Body of pancreas (tissue), 4 donors: Measurements from ENCODE around the gene SYNJ2. TPM values are rescaled to one million over a fixed set of nuclear protein-coding genes. Genes with fewer than 3 reads are reported as not detected.
"Not testable (repeated sequence)": the region's sequence is repeated elsewhere in the genome, so short reads cannot be mapped to it uniquely, and the experiment has no call there.

Experiments
- ATAC-seq: fragments of 150-250 bp; one replicate; pipeline ENCODE4 v1.9.1; 2016
- DNase-seq, 4 donors: peaks; one replicate each; pipeline ENCODE4 v3.0.0-alpha.2; 2019
- H3K27ac ChIP-seq, 4 donors: fragments of 200-600 bp; sonication (generic); 1 replicate in 3 of 4; 2 replicates in 1 of 4; pipeline versions ENCODE4 v1.5.1 to v1.6.1; 2016 to 2019; ENCODE audit warnings: mild to moderate bottlenecking in 1 of 4, mixed read lengths in 1 of 4, moderate library complexity in 1 of 4
- H3K27me3 ChIP-seq, 2 donors: fragments of 200-600 bp; sonication (generic); one replicate each; pipeline ENCODE4 v1.6.0; 2016; ENCODE audit warnings: mild to moderate bottlenecking in 1 of 2
- H3K36me3 ChIP-seq, 2 donors: fragments of 200-600 bp; sonication (generic); replicated peaks in 1 of 2; 2 replicates each; pipeline ENCODE4 v1.5.1; 2016; ENCODE audit warnings: low read depth in 2 of 2; ENCODE audit not compliant: insufficient read depth in 1 of 2
- H3K4me1 ChIP-seq: fragments of 200-600 bp; sonication (generic); one replicate; pipeline ENCODE4 v1.6.0; 2016
- H3K4me3 ChIP-seq, 2 donors: fragments of 200-600 bp; sonication (generic); 1 replicate in 1 of 2; 2 replicates in 1 of 2; pipeline ENCODE4 v1.5.1; 2016 to 2019
- H3K9me3 ChIP-seq, 3 donors: fragments of 200-600 bp; sonication (generic); 1 replicate in 2 of 3; 2 replicates in 1 of 3; pipeline ENCODE4 v1.5.1; 2016
- POLR2A ChIP-seq, 3 donors: fragments of 450-650 bp; IDR thresholded peaks; one replicate each; pipeline ENCODE4 v1.6.1; 2016; ENCODE audit warnings: antibody characterized with exemption in 3 of 3, mild to moderate bottlenecking in 2 of 3
- WGBS, 2 donors: methylation state at CpG; one replicate each; pipeline ENCODE4 v1.1.5; 2017; 5-methylcytosine and 5-hydroxymethylcytosine counted together
- intact Hi-C: fragments of 100-400 bp; cut with DNase I; formaldehyde crosslinking; loops from one replicate; pipeline ENCODE4 v1.15.1; 2023
- total RNA-seq, 2 donors: library from RNA; depleted of rRNA; stranded (reverse); fragments of >200 nt; gene quantifications; one replicate each; pipeline ENCODE4 v1.1.0, GENCODE V29; 2016
- TF ChIP-seq, protein P1 (sequence below), 7 experiments: fragments of 450-650 bp in 4 of 7; fragments of 200-600 bp in 3 of 7; sonication (generic) in 3 of 7; IDR thresholded peaks; one replicate each; pipeline ENCODE4 v1.5.1; 2016 to 2019; ENCODE audit warnings: antibody characterized with exemption in 7 of 7

SYNJ2 gene
- total RNA-seq, 2 donors from 2014 or later = 12.2 to 14.8 TPM

DNA sequence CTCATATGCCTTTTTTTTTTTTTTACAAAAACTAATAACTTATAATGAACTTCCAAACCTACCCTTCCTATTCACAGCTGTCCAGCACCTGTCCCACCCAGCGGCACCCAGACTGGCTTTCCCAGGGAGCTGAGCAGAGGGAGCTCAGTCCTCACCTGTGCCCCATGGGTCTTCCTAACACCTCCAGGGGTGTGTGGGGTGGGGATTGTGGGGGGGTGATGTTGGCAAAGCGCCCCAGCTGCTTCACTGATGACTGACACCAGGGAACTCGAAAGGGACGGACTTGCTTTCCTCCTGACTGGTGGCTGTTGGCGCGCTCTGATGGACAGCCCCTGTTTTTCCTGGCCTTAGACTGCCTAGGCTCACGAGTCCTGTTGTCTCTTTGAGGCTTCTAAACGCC lies 14.2 kb upstream of the SYNJ2 start:
- Histone ChIP-seq H3K27me3 (no peaks in the 10 kb centered on the region), H3K9me3 (no peaks in the 10 kb centered on the region), H3K4me3 (no peak overlapping the region), H3K36me3 (no peaks in the 10 kb centered on the region), H3K27ac (no peak overlapping the region), H3K4me1 (no peaks in the 10 kb centered on the region)
- WGBS, 2 donors = 72 to 84% methylated on average over 8 of the region's 8 CpGs
- intact Hi-C loops = no loop called here
- no peak for ATAC-seq
- TF ChIP-seq, protein P1, sequence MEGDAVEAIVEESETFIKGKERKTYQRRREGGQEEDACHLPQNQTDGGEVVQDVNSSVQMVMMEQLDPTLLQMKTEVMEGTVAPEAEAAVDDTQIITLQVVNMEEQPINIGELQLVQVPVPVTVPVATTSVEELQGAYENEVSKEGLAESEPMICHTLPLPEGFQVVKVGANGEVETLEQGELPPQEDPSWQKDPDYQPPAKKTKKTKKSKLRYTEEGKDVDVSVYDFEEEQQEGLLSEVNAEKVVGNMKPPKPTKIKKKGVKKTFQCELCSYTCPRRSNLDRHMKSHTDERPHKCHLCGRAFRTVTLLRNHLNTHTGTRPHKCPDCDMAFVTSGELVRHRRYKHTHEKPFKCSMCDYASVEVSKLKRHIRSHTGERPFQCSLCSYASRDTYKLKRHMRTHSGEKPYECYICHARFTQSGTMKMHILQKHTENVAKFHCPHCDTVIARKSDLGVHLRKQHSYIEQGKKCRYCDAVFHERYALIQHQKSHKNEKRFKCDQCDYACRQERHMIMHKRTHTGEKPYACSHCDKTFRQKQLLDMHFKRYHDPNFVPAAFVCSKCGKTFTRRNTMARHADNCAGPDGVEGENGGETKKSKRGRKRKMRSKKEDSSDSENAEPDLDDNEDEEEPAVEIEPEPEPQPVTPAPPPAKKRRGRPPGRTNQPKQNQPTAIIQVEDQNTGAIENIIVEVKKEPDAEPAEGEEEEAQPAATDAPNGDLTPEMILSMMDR (IDR thresholded peaks at IDR 0.05) = no peak
- no peak for TF ChIP-seq POLR2A (IDR thresholded peaks at IDR 0.05)
- DNase-seq = no peak

DNA sequence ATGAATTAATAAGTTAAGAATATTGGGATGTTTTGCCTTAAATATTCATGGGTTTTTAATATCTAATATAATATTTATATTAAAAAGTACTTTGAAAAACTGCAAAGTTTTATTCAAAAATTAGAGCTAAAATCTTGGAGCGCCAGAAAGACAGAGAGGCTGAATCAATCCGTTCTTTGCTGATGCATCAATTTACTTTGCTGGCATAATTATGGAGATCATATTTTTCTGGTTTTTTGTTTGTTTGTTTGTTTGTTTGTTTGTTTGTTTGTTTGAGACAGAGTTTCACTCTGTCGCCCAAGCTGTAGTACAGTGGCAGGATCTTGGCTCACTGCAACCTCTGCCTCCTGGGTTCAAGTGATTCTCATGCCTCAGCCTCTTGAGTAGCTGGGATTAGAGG lies 9.5 kb upstream of the SYNJ2 start:
- ATAC-seq = not testable (repeated sequence)

DNA sequence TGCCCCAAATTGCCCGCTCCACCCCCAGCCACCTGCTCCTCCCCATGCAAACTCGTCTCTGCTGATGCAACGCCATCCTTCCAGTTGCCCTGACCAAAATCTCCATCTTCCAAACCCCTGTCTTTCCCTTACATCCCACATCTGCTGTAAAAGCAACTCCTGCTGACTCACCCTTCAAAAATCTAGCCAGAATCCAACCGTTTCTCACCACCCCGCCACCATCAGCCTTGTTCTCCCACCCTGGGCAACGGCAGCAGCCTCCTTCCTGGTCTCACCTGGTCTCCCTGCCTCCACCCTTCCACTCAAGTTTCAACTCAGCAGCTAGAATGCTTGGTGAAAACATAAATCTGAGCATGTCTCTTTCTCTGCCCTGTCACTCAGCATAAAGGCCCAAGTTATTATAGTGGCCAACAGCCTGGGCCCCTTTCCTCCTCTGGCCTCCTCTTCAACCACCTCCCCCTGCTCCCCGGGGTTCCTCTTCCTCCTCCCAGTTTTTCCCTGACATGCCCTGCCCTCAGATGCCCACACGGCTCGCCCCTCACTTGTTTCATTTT lies 7.2 kb upstream of the SYNJ2 start:
- ATAC-seq (no peak), DNase-seq (no peak)
- H3K36me3 ChIP-seq = no peaks in the 10 kb centered on the region
- H3K4me1 ChIP-seq = peaks cover 7% of the 10 kb centered on the region
- WGBS, 2 donors = 72 to 82% methylated on average over 9 of the region's 9 CpGs
- H3K9me3 ChIP-seq = no peaks in the 10 kb centered on the region
- H3K27ac ChIP-seq = peak overlapping the region in 2 of 4 donors; percentile 16 to 29
- no peaks in the 10 kb centered on the region for H3K27me3 ChIP-seq
- intact Hi-C loops = loop anchor here (10.0 kb wide), 1 partner anchor 100 kb away; no protein-coding TSS in a partner anchor
- H3K4me3 ChIP-seq = no peak overlapping the region
- TF ChIP-seq, protein P1 (IDR thresholded peaks at IDR 0.05) = no peak
- TF ChIP-seq POLR2A (IDR thresholded peaks at IDR 0.05) = no peak

More for the DNA sequence above, 9.5 kb upstream of the SYNJ2 start:
- H3K4me3 ChIP-seq, DNase-seq, H3K9me3 ChIP-seq, H3K27me3 ChIP-seq, H3K27ac ChIP-seq, H3K36me3 ChIP-seq, H3K4me1 ChIP-seq: not testable (repeated sequence)
- WGBS, 2 donors = 74 to 80% methylated on average over 3 of the region's 3 CpGs
- intact Hi-C loops = loop anchor here (10.0 kb wide), 1 partner anchor 103 kb away; no protein-coding TSS in a partner anchor

DNA sequence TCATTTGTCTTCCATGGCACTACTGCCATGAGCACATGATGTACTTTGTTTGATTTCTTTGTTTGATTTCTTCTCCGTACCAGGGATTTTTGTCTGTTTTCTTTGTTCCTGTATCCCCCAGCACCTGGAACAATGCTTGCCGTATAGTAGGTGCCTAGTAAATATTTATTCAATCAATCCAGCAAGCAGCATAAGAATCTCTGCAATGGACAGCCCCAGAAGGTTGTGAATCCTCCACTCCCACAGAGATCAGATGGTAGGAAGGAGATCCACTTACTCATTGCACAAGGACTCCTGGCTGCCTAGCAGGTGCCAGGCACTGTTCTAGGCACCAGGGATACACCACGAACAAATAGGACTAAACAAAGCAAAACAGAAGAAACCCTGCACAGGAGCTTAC lies 6.7 kb upstream of the SYNJ2 start:
- Histone ChIP-seq H3K27ac (peak overlapping the region in 2 of 4 donors; percentile 16 to 29), H3K4me3 (no peak overlapping the region), H3K27me3 (no peaks in the 10 kb centered on the region), H3K9me3 (no peaks in the 10 kb centered on the region), H3K36me3 (no peaks in the 10 kb centered on the region), H3K4me1 (peaks cover 7% of the 10 kb centered on the region)
- intact Hi-C loops = loop anchor here (10.0 kb wide), 1 partner anchor 100 kb away; no protein-coding TSS in a partner anchor
- DNase-seq = no peak
- WGBS, 2 donors = 36 to 44% methylated on average over 3 of the region's 3 CpGs
- no peak for ATAC-seq
- no peak for TF ChIP-seq POLR2A (IDR thresholded peaks at IDR 0.05)
- TF ChIP-seq, protein P1 (IDR thresholded peaks at IDR 0.05) = no peak

DNA sequence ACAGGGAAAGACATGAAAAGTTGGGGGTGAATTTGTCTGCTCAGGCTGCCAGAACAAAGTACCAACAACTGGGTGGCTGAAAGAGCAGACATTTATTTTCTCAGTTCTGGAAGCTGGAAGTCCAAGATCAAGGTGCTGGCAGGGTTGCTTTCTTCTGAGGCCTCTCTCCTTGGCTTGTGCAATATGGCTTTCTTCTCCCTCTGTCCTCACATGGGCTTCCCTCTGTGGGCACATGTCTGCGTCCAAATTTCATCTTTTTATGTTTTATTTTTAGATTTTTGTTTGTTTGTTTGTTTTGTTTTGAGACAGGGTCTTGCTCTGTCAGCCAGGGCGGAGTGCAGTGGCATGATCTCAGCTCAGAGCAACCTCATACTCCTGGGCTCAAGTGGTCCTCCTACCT lies 6.2 kb upstream of the SYNJ2 start:
- intact Hi-C loops = loop anchor here (10.0 kb wide), 1 partner anchor 99 kb away; no protein-coding TSS in a partner anchor
- TF ChIP-seq POLR2A (IDR thresholded peaks at IDR 0.05) = no peak
- TF ChIP-seq, protein P1 (IDR thresholded peaks at IDR 0.05) = no peak
- ATAC-seq (no peak), DNase-seq (no peak)
- WGBS, 2 donors = 93 to 100% methylated on average over 2 of the region's 2 CpGs
- no peaks in the 10 kb centered on the region for H3K9me3 ChIP-seq
- H3K27ac ChIP-seq = no peak overlapping the region
- no peaks in the 10 kb centered on the region for H3K36me3 ChIP-seq
- no peaks in the 10 kb centered on the region for H3K27me3 ChIP-seq
- H3K4me3 ChIP-seq = no peak overlapping the region
- peaks cover 7% of the 10 kb centered on the region for H3K4me1 ChIP-seq
